K562 (cell line): ENCODE measurements around the gene LMNA. TPM values are rescaled to one million over a fixed set of nuclear protein-coding genes. Genes with fewer than 3 reads are reported as not detected.

Experiments used
- BRD9 ChIP-seq: fragments of 450-650 bp; IDR thresholded peaks from 2 replicates; pipeline ENCODE4 v1.6.1; 2018; ENCODE audit warnings: low read depth; ENCODE audit not compliant: partially characterized antibody
- HNRNPUL1 ChIP-seq: fragments of 200-400 bp; formaldehyde crosslinking; IDR thresholded peaks from 2 replicates; pipeline ENCODE4 v1.6.1; 2017; ENCODE audit warnings: low read length
- HOXB6 ChIP-seq: fragments of 250-450 bp; sonication (Bioruptor Pico); IDR thresholded peaks from 2 replicates; pipeline ENCODE4 v1.5.1; 2022; ENCODE audit warnings: mild to moderate bottlenecking, borderline replicate concordance
- KDM1A ChIP-seq, 2 experiments: fragments of 450-650 bp; IDR thresholded peaks; 2 replicates each; pipeline ENCODE4 v1.6.1; 2016; ENCODE audit warnings: mild to moderate bottlenecking in 2 of 2
- KLF6 ChIP-seq: fragments of 250-450 bp; sonication (Bioruptor Pico); IDR thresholded peaks from 2 replicates; pipeline ENCODE4 v1.4.0; 2020; ENCODE audit warnings: mild to moderate bottlenecking, moderate library complexity, borderline replicate concordance
- MCM5 ChIP-seq: fragments of 450-650 bp; IDR thresholded peaks from 2 replicates; pipeline ENCODE4 v1.6.1; 2016; ENCODE audit warnings: low read depth
- MED1 ChIP-seq: sonication (generic); formaldehyde crosslinking; IDR thresholded peaks from 2 replicates; pipeline ENCODE4 v1.8.1; 2023; ENCODE audit warnings: missing genetic modification reagents, borderline replicate concordance
- MYC ChIP-seq, 2 experiments: fragments of 250-450 bp in 1 of 2; sonication (Bioruptor Pico) in 1 of 2; IDR thresholded peaks; 2 replicates each; pipeline versions ENCODE4 v1.5.1 to v1.6.1; 2012 to 2021; ENCODE audit warnings: low read depth in 2 of 2, borderline replicate concordance in 1 of 2, improper control_type of control experiment in 1 of 2, low read length in 1 of 2, mild to moderate bottlenecking in 1 of 2, moderate library complexity in 1 of 2
- PTRF ChIP-seq: fragments of 450-650 bp; IDR thresholded peaks from 2 replicates; pipeline ENCODE4 v1.6.1; 2016; ENCODE audit warnings: mild to moderate bottlenecking, missing genetic modification characterization, missing compliant biosample characterization
- PTTG1 ChIP-seq: fragments of 450-650 bp; IDR thresholded peaks from 2 replicates; pipeline ENCODE4 v1.6.1; 2016; ENCODE audit warnings: low read depth, mild to moderate bottlenecking, missing genetic modification characterization, missing compliant biosample characterization
- RBBP5 ChIP-seq: fragments of 200-600 bp; sonication (generic); IDR thresholded peaks from 2 replicates; pipeline ENCODE4 v1.6.1; 2012; ENCODE audit warnings: borderline replicate concordance, mild to moderate bottlenecking, low read length, control low read depth, inconsistent platforms; ENCODE audit not compliant: insufficient read depth, poor library complexity, severe bottlenecking
- RBM14 ChIP-seq: fragments of 200-400 bp; formaldehyde crosslinking; IDR thresholded peaks from 2 replicates; pipeline ENCODE4 v1.6.1; 2018; ENCODE audit warnings: low read depth, mild to moderate bottlenecking, low read length, moderate library complexity, borderline replicate concordance; ENCODE audit not compliant: insufficient read depth
- SP2 ChIP-seq: IDR thresholded peaks from 2 replicates; pipeline ENCODE4 v1.6.1; 2011; ENCODE audit warnings: mild to moderate bottlenecking, low read depth, low read length, moderate library complexity; ENCODE audit not compliant: poor library complexity, severe bottlenecking; ENCODE audit errors: extremely low read depth
- SRSF7 ChIP-seq: fragments of 200-400 bp; formaldehyde crosslinking; optimal IDR thresholded peaks from 2 replicates; pipeline ENCODE3; 2017; ENCODE audit warnings: mild to moderate bottlenecking, low read depth, low read length
- SUPT5H ChIP-seq: fragments of 450-650 bp; IDR thresholded peaks from 2 replicates; pipeline ENCODE4 v1.6.1; 2016
- TAF9B ChIP-seq: fragments of 450-650 bp; IDR thresholded peaks from 2 replicates; pipeline ENCODE4 v1.6.1; 2018; ENCODE audit warnings: mild to moderate bottlenecking; ENCODE audit not compliant: partially characterized antibody
- TCF7L2 ChIP-seq: fragments of 150-350 bp; IDR thresholded peaks from 2 replicates; pipeline ENCODE4 v1.6.1; 2016; ENCODE audit warnings: low read depth, mild to moderate bottlenecking, low read length, moderate library complexity
- TEAD4 ChIP-seq, 2 experiments: sonication (generic) in 1 of 2; formaldehyde crosslinking in 1 of 2; IDR thresholded peaks; 2 replicates each; pipeline versions ENCODE4 v1.6.1 to v1.8.0; 2012 to 2022; ENCODE audit warnings: borderline replicate concordance in 1 of 2, inconsistent platforms in 1 of 2, low read length in 1 of 2, mild to moderate bottlenecking in 1 of 2, missing genetic modification reagents in 1 of 2
- THRB ChIP-seq: fragments of 450-650 bp; formaldehyde crosslinking; conservative IDR thresholded peaks from 2 replicates; pipeline ENCODE4 v1.4.0; 2022; ENCODE audit warnings: mild to moderate bottlenecking, missing genetic modification characterization
- VEZF1 ChIP-seq: fragments of 200-800 bp; sonication (Bioruptor generic); IDR thresholded peaks from 2 replicates; pipeline ENCODE4 v1.6.1; 2017; ENCODE audit warnings: missing genetic modification characterization, missing compliant biosample characterization
- ZBED1 ChIP-seq: IDR thresholded peaks from 2 replicates; pipeline ENCODE4 v1.6.1; 2014
- ZBTB1 ChIP-seq: sonication (generic); formaldehyde crosslinking; IDR thresholded peaks from 2 replicates; pipeline ENCODE4 v1.8.1; 2023; ENCODE audit warnings: missing genetic modification reagents, low read depth, mild to moderate bottlenecking, borderline replicate concordance
- ZC3H4 ChIP-seq: sonication (generic); formaldehyde crosslinking; IDR thresholded peaks from 2 replicates; pipeline ENCODE4 v1.9.0; 2021; ENCODE audit warnings: missing genetic modification reagents, borderline replicate concordance
- ZNF3 ChIP-seq: fragments of 250-450 bp; sonication (Bioruptor Pico); IDR thresholded peaks from 2 replicates; pipeline ENCODE4 v1.5.0; 2021; ENCODE audit warnings: mild to moderate bottlenecking, moderate library complexity
- ZNF41 ChIP-seq: fragments of 250-450 bp; sonication (Bioruptor Pico); conservative IDR thresholded peaks from 2 replicates; pipeline ENCODE4 v1.4.0; 2020; ENCODE audit warnings: mild to moderate bottlenecking
- ZNF79 ChIP-seq: fragments of 250-450 bp; sonication (Bioruptor Pico); IDR thresholded peaks from 2 replicates; pipeline ENCODE4 v1.4.0; 2020; ENCODE audit warnings: low read depth, mild to moderate bottlenecking, moderate library complexity
- polyA plus RNA-seq, 8 experiments: library from polyadenylated mRNA; depleted of rRNA in 4 of 8; stranded (reverse) in 5 of 8; unstranded in 3 of 8; fragments of >200 nt; fragmentation: Nextera tagmentation in 2 of 8; fragmentation: Illumina TruSeq in 1 of 8; extraction: Ambion mirVana in 2 of 8; extraction: Trizol in 1 of 8; gene quantifications; 2 replicates each; pipeline versions ENCODE4 v1.2.1 to v1.2.3, GENCODE V29; 2011 to 2014; ENCODE audit warnings: inconsistent platforms in 1 of 8, missing spikeins in 1 of 8
- total RNA-seq, 7 experiments: library from RNA; depleted of rRNA in 6 of 7; stranded (reverse); fragments of >200 nt in 6 of 7; fragmentation: Illumina TruSeq in 2 of 7; extraction: Trizol in 2 of 7; gene quantifications; 2 replicates each; pipeline versions ENCODE4 v1.2.1 to v1.2.3, GENCODE V29; 2011 to 2021; ENCODE audit warnings: low replicate concordance in 1 of 7

Gene LMNA
- total and polyA plus RNA-seq, 9 of the 15 experiments (the other 6 are each of a cell fraction or from before 2014, with no cell fraction given) = 1.00 to 347 (median 88.2) TPM

DNA sequence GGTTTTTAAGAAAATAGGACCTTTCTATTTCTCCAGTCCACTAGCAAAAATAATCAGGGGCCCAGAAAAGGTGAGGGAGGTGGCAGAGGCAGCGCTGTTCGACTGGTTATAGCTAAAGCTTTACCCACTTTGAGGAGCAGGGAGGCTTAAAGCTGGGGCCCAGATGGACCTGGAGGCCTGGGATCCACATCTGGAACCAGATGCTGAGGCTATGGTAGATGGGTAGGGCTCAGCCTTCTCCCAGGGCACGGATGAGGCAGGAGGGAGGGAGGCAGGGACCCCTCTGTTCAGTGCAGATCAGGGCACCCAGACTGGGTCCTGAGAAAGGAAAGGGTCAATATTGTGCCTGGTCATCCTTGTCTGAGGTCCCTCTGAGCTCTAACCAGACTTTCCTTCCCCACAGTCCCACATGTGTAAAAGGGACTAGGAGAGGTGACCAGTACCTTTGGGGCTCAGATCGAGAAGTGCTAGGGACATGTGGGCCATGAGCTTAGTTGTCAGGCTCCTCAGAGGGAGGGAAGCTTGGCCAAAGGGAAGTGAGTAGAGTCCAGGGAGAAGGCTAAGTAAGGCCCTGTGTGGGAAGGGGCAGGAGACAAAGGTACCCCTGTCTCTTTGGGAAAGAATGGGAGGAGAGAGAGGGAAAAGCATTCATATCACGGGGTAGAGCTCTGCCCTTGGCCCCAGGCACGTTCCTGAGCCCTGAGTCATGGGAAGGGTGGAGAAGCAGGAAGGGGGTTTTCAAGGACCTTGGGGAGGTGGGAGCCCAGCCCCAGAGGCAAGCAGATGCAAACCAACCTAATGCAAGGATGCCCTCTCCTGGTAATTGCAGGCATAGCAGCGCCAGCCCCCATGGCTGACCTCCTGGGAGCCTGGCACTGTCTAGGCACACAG, 15.4 kb downstream of the LMNA start (continued):
- TF ChIP-seq THRB = peak; percentile 18; the same call in 1 of the 2 replicates
- no peak for TF ChIP-seq RBM14
- no peak for TF ChIP-seq MED1
- TF ChIP-seq TCF7L2 = no peak
- TF ChIP-seq ZNF3 (CRISPR knock-in tag) = no peak
- no peak for TF ChIP-seq MCM5
- TF ChIP-seq MYC (IDR thresholded peaks at IDR 0.05; ENCODE audit: low read depth, low read length) = peak; percentile 25; the same call in 1 of the 2 replicates
- no peak for TF ChIP-seq MYC (CRISPR knock-in tag; IDR thresholded peaks at IDR 0.05; ENCODE audit: borderline replicate concordance, low read depth)
- no peak for TF ChIP-seq HOXB6 (CRISPR knock-in tag)
- TF ChIP-seq KLF6 (CRISPR knock-in tag) = no peak
- TF ChIP-seq ZNF41 (CRISPR knock-in tag) = no peak
- no peak for TF ChIP-seq SRSF7
- no peak for TF ChIP-seq SP2
- TF ChIP-seq KDM1A (IDR thresholded peaks at IDR 0.05) = no peak
- TF ChIP-seq ZC3H4 = no peak
- no peak for TF ChIP-seq HNRNPUL1
- TF ChIP-seq ZBED1 = no peak
- no peak for TF ChIP-seq TAF9B
- no peak for TF ChIP-seq PTTG1 (tag)
- TF ChIP-seq SUPT5H = no peak
- TF ChIP-seq BRD9 = peak; percentile 47
- peak; percentile 69 for TF ChIP-seq VEZF1 (CRISPR knock-in tag)
- no peak for TF ChIP-seq PTRF
- no peak for TF ChIP-seq RBBP5
- no peak; the same call in 1 of the 2 replicates for TF ChIP-seq TEAD4 (IDR thresholded peaks at IDR 0.05; ENCODE audit: low read length)
- no peak for TF ChIP-seq TEAD4 (CRISPR knock-in tag; IDR thresholded peaks at IDR 0.05; ENCODE audit: borderline replicate concordance)
- no peak for TF ChIP-seq ZNF79 (CRISPR knock-in tag)
- TF ChIP-seq ZBTB1 = no peak
